SW 1271 (cell line): ENCODE measurements around the gene ERBIN.
"Not testable (repeated sequence)": the region's sequence is repeated elsewhere in the genome, so short reads cannot be mapped to it uniquely, and the experiment has no call there.

Experiments used
- DNase-seq, 2 experiments: peaks; one replicate each; lab custom pipeline; 2025; lab: John Stamatoyannopoulos, UW

Gene ERBIN

DNA sequence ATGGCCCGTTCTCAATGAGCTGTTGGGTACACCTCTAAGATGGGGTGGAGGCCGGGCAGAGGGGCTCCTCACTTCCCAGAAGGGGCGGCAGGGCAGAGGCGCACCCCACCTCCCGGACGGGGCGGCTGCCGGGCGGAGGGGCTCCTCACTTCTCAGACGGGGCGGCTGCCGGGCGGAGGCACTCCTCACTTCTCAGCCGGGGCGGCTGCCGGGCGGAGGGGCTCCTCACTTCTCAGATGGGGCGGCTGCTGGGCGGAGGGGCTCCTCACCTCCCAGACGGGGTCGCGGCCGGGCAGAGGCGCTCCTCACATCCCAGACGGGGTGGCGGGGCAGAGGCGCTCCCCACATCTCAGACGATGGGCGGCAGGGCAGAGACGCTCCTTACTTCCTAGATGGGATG, 31.3 kb downstream of the ERBIN start:
- not testable (repeated sequence) for DNase-seq

DNA sequence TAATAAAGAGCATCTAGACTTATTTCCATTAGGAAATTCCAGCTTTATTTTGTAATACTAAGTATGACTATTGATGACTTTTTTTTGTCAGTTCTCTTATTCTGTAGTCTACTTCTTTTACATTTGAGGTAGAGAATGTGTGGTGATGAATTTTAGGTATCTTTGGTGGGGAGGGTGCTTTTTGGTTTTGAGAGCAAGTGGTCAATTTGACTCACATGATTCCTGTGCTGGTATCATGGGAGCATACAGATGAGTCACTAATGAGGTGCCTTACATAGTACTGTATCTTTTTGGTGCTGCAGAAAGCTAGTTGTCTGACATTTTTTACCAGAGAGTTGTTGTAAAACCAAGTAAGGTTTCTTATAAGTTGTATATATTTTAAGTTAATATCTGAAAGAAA, 35.3 kb downstream of the ERBIN start:
- DNase-seq = no peak

GRCh38 chr5:65967288-65968066, 41.1 kb downstream of the ERBIN start:
- DNase-seq = no peak

DNA sequence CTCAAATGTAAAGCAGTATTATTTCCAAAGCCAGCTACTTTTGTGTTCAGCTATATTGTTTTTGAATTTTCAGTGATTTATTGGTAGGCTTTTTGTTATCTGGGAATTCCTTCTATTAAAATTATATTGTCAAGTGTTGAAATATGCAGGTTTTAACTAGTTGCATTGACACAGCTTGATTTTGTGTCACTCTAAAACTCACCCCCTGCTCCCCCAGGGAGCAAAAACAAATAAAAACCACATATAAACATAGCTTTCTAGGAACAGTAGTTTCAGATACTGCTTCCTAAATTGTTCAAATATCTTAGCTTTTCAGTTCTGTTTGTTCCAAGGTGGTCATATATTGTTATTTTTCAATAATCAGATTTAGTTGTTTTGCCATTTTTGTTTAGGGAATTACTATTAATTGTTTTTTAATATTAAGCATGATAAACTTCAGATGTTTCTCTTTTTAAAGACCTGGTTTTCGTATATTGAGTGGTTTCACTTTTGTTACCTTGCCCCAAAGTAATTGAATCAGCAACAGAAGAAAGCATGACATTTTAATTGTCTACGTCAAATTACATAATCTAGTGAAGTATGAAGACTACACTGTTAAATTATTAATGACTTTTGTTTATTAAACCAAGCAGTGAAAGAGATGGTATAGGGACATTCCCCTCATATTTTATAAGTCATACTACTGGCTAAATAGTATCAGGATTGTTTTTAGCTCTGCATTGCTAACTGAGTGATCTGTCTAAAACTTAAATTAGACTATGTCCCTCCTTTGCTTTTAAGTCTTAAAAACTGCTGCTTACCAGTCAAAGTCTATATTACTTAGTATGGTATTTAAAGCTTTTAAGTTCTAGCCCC, 43.4 kb downstream of the ERBIN start:
- DNase-seq = no peak

DNA sequence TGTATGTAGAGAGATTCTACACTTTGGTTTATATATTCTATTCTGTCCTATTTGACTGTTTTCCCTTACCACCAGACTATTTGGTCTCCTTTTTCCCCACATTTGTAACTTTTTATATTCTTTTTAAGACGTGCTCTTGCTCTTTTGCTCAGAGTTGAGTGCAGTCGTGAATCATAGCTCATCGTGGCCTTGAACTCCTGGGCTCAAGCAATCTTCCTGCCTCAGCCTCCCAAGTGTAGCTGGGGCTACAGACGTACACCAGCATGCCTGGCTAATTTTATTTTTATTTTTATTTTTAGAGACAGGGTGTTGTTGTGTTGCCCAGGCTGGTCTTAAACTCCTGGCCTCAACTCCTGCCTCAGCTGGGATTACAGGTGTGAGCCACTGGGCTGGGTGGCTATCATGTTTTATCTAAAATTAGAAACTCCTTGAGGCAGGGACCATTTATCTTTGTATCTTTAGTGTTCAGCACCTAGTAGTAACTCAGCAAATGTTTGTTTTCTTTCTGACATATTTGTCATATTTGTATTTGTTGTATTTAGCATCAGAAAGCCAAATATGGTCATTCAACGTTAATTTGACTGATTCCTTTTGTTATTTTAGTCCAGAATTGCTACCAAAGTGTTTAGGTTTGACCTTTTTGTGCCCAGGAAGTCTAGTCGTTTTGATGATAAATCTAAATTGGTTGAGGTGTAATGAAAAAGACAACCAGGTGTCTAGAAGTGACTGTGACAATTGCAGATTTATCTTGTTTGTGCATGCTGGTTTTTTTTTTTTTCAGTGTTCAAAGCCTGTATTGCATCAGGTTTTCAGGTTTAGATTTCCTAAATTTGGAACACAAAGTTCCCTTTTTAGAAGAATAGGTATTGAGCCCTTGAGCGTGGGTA, 44.3 kb downstream of the ERBIN start:
- DNase-seq = no peak

GRCh38 chr5:65971643-65972042, 45.3 kb downstream of the ERBIN start:
- no peak for DNase-seq

- DNase-seq = not testable (repeated sequence)
Observed at GRCh38 chr5:65972896-65973295, 46.5 kb downstream of the ERBIN start.

DNA sequence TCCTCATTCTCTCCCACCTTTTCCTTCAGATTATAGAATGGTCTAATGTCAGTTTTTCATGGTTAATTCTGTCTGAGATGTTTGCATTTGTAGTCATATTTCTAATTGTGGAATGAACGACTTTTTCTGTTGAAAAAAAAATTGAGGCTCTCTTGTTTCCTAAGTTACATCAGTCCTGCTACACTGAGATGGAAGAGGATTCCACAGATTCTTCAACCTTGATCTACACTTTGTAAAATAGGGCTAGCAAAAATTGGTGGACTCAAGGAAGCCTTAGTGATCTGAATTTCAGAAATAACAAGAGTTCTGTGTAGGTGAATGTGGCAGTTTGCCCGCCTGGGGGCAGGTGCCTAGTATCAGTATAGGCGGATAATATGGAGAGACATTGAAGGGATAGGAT, 51.9 kb downstream of the ERBIN start:
- DNase-seq = no peak

GRCh38 chr5:65981548-65981947, 55.2 kb downstream of the ERBIN start:
- DNase-seq = no peak

DNA sequence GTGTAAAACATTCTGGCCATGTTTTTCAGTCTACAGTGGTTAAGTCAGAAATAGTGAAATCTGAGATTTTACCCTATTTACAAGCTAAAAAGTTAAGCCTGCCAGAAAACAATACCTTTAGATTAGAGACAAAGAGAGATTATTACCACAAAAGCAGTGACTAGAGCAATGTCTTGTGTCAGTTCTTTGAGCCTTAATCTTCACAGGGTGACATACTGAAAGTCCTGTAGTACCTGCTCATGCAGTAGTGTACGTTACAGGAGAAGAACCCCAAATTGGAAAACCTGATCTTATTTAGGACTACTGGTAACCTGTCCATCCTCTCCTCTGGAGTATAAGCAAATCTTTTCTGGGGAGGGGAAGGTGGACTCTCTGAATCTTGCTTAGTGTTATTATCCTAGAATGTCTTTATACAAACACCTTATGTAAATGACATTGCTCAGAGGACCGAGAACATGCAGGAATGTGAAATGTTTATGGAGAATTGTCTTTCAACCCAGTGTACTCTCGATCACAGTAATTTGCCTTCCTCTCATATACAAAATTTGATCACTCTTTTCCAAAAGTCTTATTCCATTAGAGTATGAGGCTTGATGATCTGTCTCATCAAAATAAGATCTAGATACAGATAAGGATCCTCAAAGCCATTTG, 55.7 kb downstream of the ERBIN start:
- no peak for DNase-seq

GRCh38 chr5:65982635-65983034, 56.3 kb downstream of the ERBIN start:
- DNase-seq = no peak

DNA sequence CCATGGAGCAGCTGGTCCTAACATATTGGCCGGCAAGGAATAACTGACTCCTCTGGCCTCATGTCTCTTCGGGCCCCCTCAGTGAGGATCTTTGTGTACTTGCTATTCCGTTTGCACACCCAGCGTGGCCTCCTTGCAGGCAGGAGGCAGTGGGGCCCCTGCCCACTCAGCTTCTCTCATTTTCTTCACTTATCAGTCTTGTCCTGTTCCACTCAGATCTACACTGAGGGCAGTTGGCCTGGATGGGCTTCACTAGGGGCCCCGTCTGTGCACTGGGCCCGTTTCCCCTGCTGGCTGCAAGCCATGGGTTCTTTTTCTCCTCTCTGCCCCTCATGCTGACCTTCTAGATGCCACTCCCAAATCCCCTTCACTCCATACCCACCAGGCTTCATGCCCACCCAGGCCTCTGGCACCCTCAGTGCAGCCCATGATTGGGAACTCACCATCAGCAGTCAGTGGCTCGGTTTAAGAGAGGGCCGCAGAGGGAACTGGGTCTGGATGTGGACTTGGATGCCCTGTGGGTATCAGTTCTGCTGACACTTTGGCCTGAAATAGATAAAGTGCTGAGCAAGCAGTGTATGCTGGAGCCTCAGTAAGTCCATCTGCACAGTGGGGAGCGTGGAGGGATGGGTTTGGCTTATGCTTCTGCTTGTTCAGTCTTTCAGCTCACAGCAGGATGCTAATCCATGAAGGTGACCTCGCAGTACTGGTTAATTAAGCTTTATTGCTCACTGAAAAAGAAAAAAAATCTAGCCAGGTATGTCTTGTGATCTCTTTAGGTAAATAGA, 57.9 kb downstream of the ERBIN start:
- no peak for DNase-seq

DNA sequence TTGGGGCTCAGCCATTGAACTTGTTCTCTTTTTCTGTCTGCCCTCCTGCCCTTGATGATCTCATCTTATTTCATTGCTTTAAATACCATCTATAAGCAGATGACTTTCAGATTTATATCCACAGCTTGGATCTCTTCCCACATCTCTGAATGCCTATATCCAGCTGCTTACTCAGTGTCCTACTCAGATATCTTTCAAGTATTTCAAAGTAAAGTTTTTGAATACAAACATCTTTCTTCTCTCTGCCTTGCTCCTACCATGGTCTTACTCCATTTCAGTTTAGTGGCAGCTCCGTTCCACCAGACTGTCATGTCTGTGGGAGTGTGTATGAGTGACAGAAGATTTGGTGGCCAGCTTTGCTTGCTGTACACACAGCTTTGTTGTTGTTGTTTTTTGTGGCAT, 59.7 kb downstream of the ERBIN start:
- no peak for DNase-seq

DNA sequence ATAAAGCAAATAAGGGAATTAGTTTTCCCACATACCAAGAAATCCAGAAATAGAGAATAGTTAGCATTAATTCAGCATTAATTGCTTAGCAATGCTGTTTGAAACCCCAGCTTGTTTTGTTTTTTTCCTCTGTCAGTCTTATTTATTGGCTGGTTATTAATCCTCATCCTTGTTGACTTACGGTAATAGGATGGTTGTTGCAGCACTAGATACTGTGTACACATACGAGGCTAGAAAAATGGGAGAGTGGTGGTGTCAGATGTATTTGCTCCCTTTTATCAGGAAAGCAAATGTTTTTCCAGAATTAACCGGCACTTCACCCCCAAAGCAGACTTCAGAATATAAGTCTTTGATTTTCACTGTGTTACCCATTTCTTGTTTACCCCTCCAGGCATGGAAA, 60.4 kb downstream of the ERBIN start:
- no peak for DNase-seq

DNA sequence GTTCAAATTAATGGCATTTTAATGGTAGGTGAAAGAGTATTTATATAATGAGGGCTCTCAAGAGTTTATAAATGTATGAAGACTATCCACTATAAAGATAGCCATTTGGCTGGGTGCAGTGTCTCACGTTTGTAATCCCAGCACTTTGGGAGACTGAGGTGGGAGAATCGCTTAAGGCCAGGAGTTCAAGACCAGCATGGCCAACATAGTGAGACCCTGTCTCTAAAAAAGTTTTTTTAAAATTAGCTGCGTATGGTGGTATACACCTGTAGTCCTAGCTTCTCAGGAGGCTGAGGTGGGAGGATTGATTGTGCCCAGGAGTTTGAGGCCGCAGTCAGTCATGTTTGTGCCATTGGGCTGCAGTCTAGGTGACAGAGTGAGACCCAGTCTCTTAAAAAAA, 61.6 kb downstream of the ERBIN start:
- DNase-seq = no peak

- no peak for DNase-seq
Observed at GRCh38 chr5:65989158-65989557, 62.8 kb downstream of the ERBIN start.

GRCh38 chr5:65992630-65993029, 66.3 kb downstream of the ERBIN start:
- no peak for DNase-seq

DNA sequence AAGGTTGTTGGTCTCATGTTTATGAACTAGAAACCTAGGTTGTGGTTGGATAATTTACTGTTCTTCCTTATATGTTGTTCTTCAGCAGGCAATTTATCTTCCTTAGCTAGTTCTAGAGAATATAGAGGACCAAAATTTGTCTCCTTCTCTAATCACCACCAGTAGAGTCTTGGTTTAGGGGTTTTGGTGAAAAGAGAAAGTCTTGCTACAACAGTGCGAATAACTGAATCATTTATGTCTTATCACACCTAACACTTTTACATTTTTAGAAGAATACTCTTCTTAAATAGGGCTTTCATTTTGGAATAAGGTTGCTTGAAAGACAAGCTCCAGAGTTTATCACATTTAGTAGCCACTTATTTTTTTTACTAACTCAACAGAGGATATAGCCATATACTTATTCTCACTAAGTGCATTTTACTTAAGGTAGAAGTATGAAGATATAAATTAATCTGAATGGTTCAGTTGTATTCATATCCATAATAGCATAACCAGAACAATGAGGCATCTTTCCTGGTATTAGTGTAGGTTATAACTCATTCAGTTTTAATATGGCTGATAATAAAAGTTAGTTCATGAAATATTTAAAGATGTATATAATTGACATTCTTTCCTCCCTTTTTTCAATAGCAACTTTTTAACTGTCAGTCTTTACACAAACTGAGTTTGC, 67.9 kb downstream of the ERBIN start:
- no peak for DNase-seq

DNA sequence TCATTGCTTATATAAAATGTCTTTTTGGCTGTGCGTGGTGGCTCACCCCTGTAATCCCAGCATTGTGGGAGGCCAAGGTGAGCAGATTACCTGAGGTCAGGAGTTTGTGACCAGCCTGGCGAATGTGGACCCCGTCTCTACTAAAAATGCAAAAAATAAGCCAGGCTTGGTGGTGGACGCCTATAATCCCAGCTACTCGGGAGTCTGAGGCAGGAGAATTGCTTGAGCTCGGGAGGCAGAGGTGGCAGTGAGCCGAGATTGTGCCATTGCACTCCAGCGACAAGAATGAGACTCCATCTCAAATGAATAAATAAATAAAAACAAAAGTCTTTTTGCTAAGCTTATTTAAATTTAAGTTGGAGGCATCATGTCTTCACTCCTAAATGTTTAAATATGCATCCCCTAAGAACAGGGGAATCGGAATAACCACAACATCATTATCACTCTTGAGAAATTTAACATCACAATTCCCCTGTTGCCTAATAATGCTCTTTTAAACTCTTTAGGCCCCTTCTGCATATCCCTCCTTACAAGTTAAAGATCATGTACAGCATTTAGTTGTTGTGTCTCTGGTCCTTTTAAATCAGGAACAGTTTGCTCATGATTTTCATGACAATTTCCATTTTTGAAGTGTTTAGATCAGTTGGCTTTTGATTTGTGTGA, 72.8 kb downstream of the ERBIN start:
- DNase-seq = no peak

GRCh38 chr5:66001952-66002351, 75.6 kb downstream of the ERBIN start:
- DNase-seq = no peak
